ENCODE results near the gene VPS26B.
"Not testable (repeated sequence)": the region's sequence is repeated elsewhere in the genome, so short reads cannot be mapped to it uniquely, and the experiment has no call there.

Gene VPS26B

GRCh38 chr11:134275534-134276395 is 51.3 kb downstream of the VPS26B start, which contains the start of gene GLB1L3:
TSS of gene GLB1L3 (plus strand) at chr11:134276379. CDS start at chr11:134276741, 362 bp downstream.
- DNase-seq (ENCODE audit: low read depth): no peak
- H3K4me3 ChIP-seq (ENCODE audit: low read depth, low read length): peak within 1 kb of the TSS; percentile 27

- DNase-seq (ENCODE audit: low read depth): no peak
- H3K4me3 ChIP-seq (ENCODE audit: low read depth, low read length): peak overlapping the region; percentile 27
These were observed 52.1 kb downstream of the VPS26B start for GRCh38 chr11:134276396-134277182.

GRCh38 chr11:134277183-134278001 is 52.9 kb downstream of the VPS26B start:
- H3K4me3 ChIP-seq (ENCODE audit: low read depth, low read length): no peak overlapping the region
- DNase-seq (ENCODE audit: low read depth): no peak

GRCh38 chr11:134278356-134278755 is 53.9 kb downstream of the VPS26B start:
- no peak overlapping the region for H3K4me3 ChIP-seq (ENCODE audit: low read depth, low read length)
- no peak for DNase-seq (ENCODE audit: low read depth)

GRCh38 chr11:134281635-134282034 is 57.2 kb downstream of the VPS26B start:
- H3K4me3 ChIP-seq (ENCODE audit: low read depth, low read length); DNase-seq (ENCODE audit: low read depth): not testable (repeated sequence)

GRCh38 chr11:134282121-134283045 is 57.9 kb downstream of the VPS26B start:
- H3K4me3 ChIP-seq (ENCODE audit: low read depth, low read length): no peak overlapping the region
- DNase-seq (ENCODE audit: low read depth): no peak

- no peak for DNase-seq (ENCODE audit: low read depth)
- H3K4me3 ChIP-seq (ENCODE audit: low read depth, low read length): no peak overlapping the region
These were observed 59.2 kb downstream of the VPS26B start for GRCh38 chr11:134283461-134284230.

- H3K4me3 ChIP-seq (ENCODE audit: low read depth, low read length): not testable (repeated sequence)
These were observed 59.9 kb downstream of the VPS26B start for GRCh38 chr11:134284349-134284748.

GRCh38 chr11:134287561-134287960 is 63.1 kb downstream of the VPS26B start:
- no peak overlapping the region for H3K4me3 ChIP-seq (ENCODE audit: low read depth, low read length)
- DNase-seq (ENCODE audit: low read depth): no peak

More at GRCh38 chr11:134284349-134284748, 59.9 kb downstream of the VPS26B start:
- not testable (repeated sequence) for DNase-seq (ENCODE audit: low read depth)

- no peak for DNase-seq (ENCODE audit: low read depth)
- H3K4me3 ChIP-seq (ENCODE audit: low read depth, low read length): no peak overlapping the region
These were observed 64.0 kb downstream of the VPS26B start for GRCh38 chr11:134288486-134288885.

GRCh38 chr11:134289167-134289566 is 64.7 kb downstream of the VPS26B start:
- H3K4me3 ChIP-seq (ENCODE audit: low read depth, low read length): no peak overlapping the region
- DNase-seq (ENCODE audit: low read depth): no peak

GRCh38 chr11:134289789-134290188 is 65.3 kb downstream of the VPS26B start:
- H3K4me3 ChIP-seq (ENCODE audit: low read depth, low read length): no peak overlapping the region
- DNase-seq (ENCODE audit: low read depth): no peak

- DNase-seq (ENCODE audit: low read depth): no peak
- H3K4me3 ChIP-seq (ENCODE audit: low read depth, low read length): no peak overlapping the region
These were observed 66.2 kb downstream of the VPS26B start for GRCh38 chr11:134290646-134291045.

- no peak overlapping the region for H3K4me3 ChIP-seq (ENCODE audit: low read depth, low read length)
- no peak for DNase-seq (ENCODE audit: low read depth)
These were observed 66.7 kb downstream of the VPS26B start for GRCh38 chr11:134291196-134291595.

GRCh38 chr11:134292661-134293060 is 68.2 kb downstream of the VPS26B start:
- H3K4me3 ChIP-seq (ENCODE audit: low read depth, low read length): no peak overlapping the region
- DNase-seq (ENCODE audit: low read depth): no peak

GRCh38 chr11:134293119-134294113 is 68.9 kb downstream of the VPS26B start:
- no peak for DNase-seq (ENCODE audit: low read depth)
- H3K4me3 ChIP-seq (ENCODE audit: low read depth, low read length): no peak overlapping the region

- no peak overlapping the region for H3K4me3 ChIP-seq (ENCODE audit: low read depth, low read length)
- DNase-seq (ENCODE audit: low read depth): no peak
These were observed 70.2 kb downstream of the VPS26B start for GRCh38 chr11:134294664-134295063.

Measured in skeletal muscle cell (primary cell).